NCI-H1105 (cell line): ENCODE data around the gene LOXL1.

Source experiments
- DNase-seq: peaks from one replicate; lab custom pipeline; 2025; lab: John Stamatoyannopoulos, UW

The LOXL1 gene

GRCh38 chr15:73978896-73979295 lies 52.6 kb downstream of the LOXL1 start:
- DNase-seq, result no peak

GRCh38 chr15:73979636-73980035 lies 53.4 kb downstream of the LOXL1 start:
- no peak for DNase-seq

- DNase-seq, result no peak
Observed at GRCh38 chr15:73981761-73982221, 55.5 kb downstream of the LOXL1 start.

- no peak for DNase-seq
Observed at GRCh38 chr15:73982222-73982962, 56.1 kb downstream of the LOXL1 start.

GRCh38 chr15:73983211-73983727 lies 57.0 kb downstream of the LOXL1 start:
- DNase-seq, result no peak

DNA sequence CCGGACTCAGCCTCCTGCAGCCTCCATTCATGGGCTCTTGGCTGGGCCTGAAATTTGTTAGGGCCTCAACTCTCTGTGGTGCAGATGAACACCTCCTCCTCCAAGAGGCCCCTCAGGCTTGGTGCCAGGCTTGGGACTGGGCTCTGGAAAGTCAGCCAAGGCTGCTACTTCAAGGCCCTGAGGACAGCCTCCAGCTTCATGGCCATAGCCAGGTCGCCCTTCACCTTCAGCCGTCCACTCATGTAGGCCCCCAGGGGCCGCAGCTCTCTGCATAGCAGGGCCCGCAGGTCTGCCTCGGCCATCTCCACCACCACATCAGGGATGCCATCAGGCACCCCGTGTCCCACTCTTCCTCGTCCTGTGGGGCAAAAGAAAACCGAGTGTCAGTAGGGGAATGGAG lies 57.5 kb downstream of the LOXL1 start:
- no peak for DNase-seq

DNA sequence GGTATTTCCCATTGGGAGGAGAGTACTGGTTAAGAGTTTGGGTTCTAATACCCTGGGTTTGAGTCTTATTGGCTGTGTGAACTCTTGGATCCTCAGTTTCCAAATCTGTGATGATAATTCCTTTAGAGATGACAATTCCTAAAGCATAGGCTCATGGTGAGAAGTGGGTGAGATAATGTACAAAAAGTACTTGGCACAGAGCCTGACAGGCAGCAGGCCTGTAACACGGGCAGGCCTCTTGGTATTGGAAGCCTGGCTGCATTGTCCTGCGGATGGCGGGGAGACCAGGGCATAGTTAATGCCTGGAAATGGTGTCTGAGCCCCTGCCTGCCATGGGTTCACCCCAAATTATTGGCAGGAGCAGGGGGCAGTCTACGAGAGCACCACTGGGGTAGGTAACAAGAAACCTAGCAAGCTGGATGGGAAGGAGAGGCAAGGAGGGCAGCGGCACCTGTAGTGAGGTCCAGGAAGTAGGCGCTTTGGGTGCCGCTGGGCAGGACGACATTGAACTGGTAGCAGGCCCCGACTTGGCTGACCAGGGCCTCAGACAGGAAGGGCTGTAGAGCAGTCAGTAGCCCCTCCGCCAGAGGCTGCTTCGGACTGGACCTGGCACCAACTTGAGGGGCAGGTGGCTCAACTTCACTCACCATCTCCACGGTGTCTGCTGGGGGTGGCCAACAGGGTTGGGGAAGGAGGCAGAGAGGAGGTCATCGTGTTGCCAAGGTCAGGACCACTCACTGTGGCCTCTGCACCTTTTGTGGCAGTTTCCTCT lies 58.1 kb downstream of the LOXL1 start:
- DNase-seq, result no peak

DNA sequence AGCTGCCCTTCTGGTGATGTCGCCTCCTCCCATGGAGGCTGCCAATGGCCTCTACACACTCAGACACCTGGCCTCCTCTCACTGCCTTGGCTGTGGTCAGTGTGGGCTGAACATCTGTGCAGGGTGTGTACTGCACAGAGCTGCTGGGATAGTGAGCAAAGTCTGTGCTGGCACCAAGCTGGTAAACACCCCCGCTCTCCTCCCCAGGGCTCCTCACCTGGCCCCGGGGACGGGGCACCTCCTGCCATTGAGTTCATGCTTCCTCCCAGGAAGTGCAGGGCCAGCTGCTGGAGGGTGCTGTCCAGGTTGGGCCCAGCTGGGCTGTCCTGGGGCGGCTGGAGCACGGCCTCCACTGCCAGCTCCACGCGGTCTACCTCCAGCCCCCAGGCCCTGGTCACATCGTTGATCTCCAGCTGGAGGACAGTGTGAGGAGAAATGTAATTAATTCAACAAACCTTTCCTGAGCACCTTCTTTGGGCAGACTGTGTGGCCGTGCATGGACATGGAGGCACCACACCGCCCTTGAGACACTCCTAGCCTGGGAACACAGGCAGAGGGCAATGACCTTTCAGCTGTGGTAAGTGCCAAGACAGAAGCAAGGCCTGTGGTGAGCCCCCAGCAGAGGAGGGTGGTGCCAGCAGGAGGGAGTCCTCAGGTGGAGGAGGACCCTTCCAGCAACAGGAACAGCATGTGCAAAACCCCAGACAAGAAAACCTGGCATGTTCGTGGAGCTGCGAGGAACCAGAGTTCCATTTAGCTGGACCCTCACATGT lies 59.0 kb downstream of the LOXL1 start:
- no peak for DNase-seq

- no peak for DNase-seq
Observed at GRCh38 chr15:73986055-73986775, 60.0 kb downstream of the LOXL1 start.

- DNase-seq, result no peak
Observed at GRCh38 chr15:73986776-73987056, 60.5 kb downstream of the LOXL1 start.

GRCh38 chr15:73987250-73987649 lies 61.0 kb downstream of the LOXL1 start:
- no peak for DNase-seq

DNA sequence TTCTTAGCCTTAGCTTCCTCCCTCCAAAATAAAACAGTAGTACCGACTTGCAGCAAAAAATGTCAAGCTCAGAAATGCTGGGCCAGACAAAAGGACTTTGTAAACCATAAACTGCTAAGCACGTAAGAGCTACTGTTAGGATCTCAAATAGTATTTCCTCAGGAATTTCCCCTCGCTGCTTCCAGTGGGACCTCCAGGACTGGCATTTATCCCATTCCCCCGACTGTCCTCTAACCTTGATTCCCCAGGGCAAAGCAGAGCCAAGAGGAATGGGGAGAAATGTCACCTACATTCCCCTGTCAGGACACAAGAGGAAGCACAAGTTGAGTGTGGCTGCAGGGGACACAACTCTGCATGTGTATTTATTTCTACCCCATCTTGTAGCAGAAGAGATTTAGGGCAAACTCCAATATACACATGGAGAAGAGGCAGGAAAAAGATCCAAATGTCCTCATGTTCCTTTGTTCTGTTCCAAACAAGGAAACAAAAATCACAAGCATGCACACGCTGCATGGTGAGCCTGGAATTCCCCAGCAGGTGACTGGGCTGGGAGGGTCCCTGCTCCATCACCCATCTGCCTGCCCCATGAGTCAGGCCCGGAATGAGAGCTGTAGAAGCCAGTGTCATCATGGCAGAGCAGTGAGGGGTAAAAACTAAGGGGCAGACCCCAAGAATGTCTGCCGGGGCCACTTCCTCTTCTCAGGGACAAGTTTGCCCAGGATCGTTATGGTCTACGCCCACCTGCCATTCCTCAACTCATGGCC lies 61.6 kb downstream of the LOXL1 start:
- no peak for DNase-seq

DNA sequence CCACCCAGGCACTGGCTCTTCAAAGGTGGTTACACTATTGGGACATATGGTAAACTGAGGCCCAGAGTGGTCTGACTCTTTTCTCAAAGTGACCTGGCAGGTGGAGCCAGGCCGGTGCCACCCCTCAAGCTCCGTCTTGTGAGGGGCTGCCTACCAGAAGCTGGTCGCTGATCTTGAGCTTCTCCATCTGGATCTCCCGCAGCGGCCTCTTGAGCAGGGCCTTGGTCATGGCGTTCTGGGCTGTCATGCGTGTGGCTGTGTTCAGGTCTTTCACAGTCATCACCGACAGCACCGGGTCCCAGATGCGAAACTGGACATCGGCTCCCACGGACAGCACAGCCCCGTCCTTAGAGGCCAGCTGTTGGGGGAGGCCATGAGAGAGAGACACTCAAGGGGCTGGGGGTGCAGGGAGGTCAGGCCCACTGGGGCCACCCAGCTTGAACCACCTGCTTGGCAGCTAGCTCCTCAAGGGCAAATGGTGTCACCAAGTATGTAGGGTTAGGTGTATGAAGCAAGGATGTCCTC lies 62.2 kb downstream of the LOXL1 start:
- no peak for DNase-seq

- no peak for DNase-seq
Observed at GRCh38 chr15:73989001-73989798, 62.9 kb downstream of the LOXL1 start.

DNA sequence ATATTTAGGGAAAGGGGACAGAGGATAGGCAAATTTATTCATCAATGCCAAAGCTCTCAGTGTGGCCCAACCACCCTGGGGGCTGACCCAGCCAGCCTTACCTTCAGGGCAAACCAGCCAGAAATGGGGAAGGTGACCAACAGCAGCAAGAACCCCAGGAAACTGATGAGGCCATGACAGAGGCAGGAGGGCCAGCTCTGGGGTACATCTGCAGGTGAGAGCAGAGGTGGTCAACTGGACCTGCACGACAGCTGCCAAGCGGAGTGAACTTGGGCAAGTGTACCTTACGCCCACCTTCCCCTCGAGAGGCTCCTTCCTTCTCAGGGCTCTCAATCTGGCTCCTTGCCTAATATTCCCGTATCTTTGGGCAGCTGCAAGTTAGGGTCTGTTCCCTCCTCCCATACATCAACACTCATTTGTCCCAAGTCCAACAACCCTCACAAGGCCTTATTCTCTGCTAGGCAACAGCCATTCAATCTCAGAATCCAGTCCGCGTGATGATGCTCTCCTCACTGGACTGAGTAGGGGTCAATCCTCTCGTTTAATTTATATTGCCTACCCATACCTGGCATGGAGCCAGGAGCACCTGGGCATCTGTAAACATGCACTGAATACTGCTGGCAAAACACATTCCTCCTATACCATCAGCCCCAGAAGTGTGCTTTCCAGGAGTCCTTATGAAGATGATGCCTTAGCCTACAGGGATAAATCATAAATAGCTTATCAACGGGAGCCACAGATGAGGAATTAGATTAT lies 64.2 kb downstream of the LOXL1 start:
- DNase-seq, result no peak

DNA sequence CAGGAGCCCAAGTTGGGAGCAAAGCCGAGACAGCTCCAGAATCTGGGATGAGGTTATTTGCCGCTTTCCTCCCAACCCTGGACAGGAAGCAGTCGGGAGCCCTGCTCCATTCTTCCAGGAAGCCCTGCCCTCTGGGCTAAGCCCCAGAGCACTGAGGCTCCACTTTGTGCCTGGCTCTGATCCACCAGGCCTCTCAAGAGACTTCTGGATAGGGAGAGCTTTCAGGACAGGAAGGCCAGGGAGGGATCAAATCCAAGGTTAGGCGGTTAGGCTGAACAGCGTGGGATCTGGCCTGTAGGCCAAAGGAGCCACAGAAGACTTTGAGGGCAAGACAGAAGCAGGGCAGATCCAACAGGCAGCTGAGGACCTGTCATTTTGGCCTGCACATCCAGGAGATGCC lies 65.0 kb downstream of the LOXL1 start:
- no peak for DNase-seq

DNA sequence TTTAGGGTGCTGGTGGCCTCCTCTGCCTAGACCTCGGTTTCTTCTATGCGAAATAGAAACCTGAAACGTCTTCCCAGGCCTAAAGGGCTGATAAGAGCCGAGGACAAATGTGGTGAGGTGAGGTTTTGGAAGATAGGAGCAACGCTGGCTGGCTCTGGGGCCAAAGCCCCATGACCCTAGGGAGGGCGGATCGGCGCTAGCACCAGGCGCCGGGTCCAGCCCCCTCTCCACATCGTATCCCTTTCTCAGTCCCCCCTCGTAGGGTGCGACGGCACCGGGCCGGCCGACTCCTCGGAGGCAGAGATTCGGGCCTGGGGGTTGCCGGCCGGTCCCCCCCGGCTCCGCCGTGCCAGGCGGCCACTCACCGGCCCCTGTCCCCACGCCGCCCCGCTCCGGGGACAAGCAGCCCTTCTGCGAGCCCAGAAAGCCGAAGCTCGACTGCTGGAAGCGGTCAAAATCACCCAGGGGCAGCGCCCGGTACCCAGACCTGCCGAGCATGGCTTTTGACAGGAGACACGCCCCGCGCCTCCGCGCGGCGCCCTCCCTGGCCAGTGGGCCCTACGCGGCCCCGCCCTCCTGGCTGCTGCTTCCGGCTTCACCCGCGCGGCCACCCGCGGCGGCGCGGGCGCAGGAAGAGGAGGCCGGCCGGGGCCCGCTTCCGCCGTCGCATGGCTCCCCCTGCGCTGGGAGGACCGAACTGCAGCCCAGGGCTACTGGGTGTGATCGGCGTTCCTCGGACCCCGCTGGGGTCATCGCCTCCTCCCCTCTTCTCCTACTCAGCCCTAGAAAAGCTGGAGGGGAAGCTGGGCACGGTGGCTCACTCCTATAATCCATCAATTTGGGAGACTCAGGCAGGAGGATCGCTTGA lies 65.7 kb downstream of the LOXL1 start, which contains the start of gene STOML1:
STOML1 (minus strand) TSS at position 570 of the 868 bp plus-strand sequence; CDS start at position 498, 72 bp downstream.
- DNase-seq, result peak; percentile 78

DNA sequence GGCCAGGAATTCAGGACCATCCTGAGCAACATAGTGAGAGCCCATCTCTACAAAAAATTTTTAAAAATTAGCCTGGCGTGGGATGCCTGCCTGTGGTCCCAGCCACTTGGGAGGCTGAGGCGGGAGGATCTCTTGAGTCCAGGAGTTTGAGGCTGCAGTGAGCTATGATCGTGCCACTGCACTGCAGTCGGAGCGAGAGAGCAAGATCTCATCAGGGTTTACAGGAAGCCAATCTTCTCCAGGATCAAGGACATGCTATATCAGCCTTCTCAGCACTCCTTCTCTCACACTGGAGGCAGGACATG lies 66.3 kb downstream of the LOXL1 start:
- DNase-seq, result no peak
